22Rv1 (cell line): ENCODE measurements around the gene PRODH.
"Not testable (repeated sequence)": the region's sequence is repeated elsewhere in the genome, so short reads cannot be mapped to it uniquely, and the experiment has no call there.

Experiments used
- ZFX ChIP-seq: fragments of 450-650 bp; IDR thresholded peaks from 2 replicates; pipeline ENCODE4 v1.6.1; 2017; ENCODE audit warnings: antibody characterized with exemption, borderline replicate concordance
- TF ChIP-seq, protein P1 (sequence below): fragments of 450-650 bp; IDR thresholded peaks from 2 replicates; pipeline ENCODE4 v1.5.1; 2017; ENCODE audit warnings: mild to moderate bottlenecking

DNA sequence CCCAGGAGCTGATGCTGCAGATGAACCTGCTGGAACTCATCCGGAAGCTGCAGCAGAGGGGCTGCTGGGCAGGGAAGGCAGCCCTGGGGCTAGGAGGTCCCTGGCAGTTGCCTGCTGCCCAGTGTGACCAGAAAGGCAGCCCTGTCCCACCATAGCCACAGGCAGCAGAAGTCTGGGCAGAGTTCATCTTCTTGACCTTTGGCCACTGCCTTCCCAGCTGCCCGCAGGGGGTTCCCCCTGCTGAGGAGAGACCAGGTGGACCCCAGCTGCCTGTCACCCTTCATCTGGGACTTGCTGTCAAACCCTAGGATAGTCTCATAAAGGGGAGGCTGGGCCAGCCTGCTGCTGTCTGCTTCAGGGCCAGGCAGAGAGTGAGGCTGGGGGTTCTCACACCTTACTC lies 24.6 kb downstream of the PRODH start:
- TF ChIP-seq, protein P1, sequence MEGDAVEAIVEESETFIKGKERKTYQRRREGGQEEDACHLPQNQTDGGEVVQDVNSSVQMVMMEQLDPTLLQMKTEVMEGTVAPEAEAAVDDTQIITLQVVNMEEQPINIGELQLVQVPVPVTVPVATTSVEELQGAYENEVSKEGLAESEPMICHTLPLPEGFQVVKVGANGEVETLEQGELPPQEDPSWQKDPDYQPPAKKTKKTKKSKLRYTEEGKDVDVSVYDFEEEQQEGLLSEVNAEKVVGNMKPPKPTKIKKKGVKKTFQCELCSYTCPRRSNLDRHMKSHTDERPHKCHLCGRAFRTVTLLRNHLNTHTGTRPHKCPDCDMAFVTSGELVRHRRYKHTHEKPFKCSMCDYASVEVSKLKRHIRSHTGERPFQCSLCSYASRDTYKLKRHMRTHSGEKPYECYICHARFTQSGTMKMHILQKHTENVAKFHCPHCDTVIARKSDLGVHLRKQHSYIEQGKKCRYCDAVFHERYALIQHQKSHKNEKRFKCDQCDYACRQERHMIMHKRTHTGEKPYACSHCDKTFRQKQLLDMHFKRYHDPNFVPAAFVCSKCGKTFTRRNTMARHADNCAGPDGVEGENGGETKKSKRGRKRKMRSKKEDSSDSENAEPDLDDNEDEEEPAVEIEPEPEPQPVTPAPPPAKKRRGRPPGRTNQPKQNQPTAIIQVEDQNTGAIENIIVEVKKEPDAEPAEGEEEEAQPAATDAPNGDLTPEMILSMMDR: not testable (repeated sequence)
- not testable (repeated sequence) for TF ChIP-seq ZFX
